ENCODE results near the gene JUND.

JUND gene

DNA sequence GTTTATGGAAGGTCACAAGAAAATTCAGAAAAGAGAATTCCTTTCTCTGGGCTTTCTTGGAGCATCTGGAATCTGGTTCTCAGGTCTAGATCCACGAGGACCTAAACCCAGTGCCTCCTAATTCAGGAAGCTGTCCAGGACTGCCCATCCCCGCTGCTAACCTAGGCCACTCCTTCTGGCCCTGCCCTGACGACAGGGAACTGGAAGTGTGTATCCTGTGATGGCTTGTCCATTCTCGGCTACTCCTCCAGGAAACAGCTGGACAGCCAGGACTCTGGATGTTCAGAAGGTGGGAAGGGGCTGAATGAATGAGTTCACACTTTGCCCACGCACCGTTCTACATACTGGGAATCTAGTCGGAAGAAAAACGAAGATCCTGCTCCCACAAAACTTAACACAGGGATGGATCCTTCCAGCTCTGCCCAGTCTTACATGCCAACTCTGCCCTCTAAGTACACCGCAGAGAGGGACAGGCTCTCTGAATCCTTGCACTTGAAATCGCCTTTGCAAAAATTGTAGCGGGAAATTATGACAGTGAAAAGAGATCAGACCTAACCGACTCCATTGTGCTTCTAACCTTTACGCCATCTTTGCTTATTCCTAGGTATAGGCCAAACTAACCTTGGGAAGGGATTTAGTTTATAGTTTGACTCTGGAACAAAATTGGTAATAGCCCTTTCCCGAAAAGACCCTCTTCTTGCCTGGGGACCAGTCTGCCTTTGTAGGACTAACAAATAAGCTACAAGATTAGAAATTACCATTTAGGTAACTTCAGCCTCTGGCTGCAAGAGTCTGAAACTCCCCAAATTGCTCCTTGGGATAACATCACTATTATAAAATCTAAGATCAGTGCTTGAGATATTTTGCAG is 39.7 kb upstream of the JUND start:
- no peak for TF ChIP-seq RAD21 (IDR thresholded peaks at IDR 0.05; ENCODE audit: low read depth)
- TF ChIP-seq MAX (IDR thresholded peaks at IDR 0.05) = no peak
- TF ChIP-seq, protein P1, sequence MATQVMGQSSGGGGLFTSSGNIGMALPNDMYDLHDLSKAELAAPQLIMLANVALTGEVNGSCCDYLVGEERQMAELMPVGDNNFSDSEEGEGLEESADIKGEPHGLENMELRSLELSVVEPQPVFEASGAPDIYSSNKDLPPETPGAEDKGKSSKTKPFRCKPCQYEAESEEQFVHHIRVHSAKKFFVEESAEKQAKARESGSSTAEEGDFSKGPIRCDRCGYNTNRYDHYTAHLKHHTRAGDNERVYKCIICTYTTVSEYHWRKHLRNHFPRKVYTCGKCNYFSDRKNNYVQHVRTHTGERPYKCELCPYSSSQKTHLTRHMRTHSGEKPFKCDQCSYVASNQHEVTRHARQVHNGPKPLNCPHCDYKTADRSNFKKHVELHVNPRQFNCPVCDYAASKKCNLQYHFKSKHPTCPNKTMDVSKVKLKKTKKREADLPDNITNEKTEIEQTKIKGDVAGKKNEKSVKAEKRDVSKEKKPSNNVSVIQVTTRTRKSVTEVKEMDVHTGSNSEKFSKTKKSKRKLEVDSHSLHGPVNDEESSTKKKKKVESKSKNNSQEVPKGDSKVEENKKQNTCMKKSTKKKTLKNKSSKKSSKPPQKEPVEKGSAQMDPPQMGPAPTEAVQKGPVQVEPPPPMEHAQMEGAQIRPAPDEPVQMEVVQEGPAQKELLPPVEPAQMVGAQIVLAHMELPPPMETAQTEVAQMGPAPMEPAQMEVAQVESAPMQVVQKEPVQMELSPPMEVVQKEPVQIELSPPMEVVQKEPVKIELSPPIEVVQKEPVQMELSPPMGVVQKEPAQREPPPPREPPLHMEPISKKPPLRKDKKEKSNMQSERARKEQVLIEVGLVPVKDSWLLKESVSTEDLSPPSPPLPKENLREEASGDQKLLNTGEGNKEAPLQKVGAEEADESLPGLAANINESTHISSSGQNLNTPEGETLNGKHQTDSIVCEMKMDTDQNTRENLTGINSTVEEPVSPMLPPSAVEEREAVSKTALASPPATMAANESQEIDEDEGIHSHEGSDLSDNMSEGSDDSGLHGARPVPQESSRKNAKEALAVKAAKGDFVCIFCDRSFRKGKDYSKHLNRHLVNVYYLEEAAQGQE (IDR thresholded peaks at IDR 0.05; ENCODE audit: low read depth) = no peak
- no peak for TF ChIP-seq FOXM1 (IDR thresholded peaks at IDR 0.05; ENCODE audit: borderline replicate concordance, low read depth)
- no peak for TF ChIP-seq NFIC (IDR thresholded peaks at IDR 0.05)
- TF ChIP-seq EP300 (IDR thresholded peaks at IDR 0.05; ENCODE audit: borderline replicate concordance) = no peak
- no peak for TF ChIP-seq EGR1 (IDR thresholded peaks at IDR 0.05)
- TF ChIP-seq CREB1 (IDR thresholded peaks at IDR 0.05; ENCODE audit: low read depth) = no peak
- TF ChIP-seq TCF12 (IDR thresholded peaks at IDR 0.05; ENCODE audit: low read depth) = no peak
- no peak for TF ChIP-seq YY1 (IDR thresholded peaks at IDR 0.05; ENCODE audit: low read depth)
- TF ChIP-seq, protein P2, sequence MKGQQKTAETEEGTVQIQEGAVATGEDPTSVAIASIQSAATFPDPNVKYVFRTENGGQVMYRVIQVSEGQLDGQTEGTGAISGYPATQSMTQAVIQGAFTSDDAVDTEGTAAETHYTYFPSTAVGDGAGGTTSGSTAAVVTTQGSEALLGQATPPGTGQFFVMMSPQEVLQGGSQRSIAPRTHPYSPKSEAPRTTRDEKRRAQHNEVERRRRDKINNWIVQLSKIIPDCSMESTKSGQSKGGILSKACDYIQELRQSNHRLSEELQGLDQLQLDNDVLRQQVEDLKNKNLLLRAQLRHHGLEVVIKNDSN (IDR thresholded peaks at IDR 0.05) = no peak
- TF ChIP-seq TAF1 (IDR thresholded peaks at IDR 0.05; ENCODE audit: low read depth) = no peak
- no peak for TF ChIP-seq TEAD4 (IDR thresholded peaks at IDR 0.05)
- TF ChIP-seq ZBTB7A (IDR thresholded peaks at IDR 0.05; ENCODE audit: low read depth) = no peak
- TF ChIP-seq CEBPB (IDR thresholded peaks at IDR 0.05) = no peak

- TF ChIP-seq YY1 (IDR thresholded peaks at IDR 0.05; ENCODE audit: low read depth) (no peak), TAF1 (IDR thresholded peaks at IDR 0.05; ENCODE audit: low read depth) (no peak), ZBTB7A (IDR thresholded peaks at IDR 0.05; ENCODE audit: low read depth) (no peak), CEBPB (IDR thresholded peaks at IDR 0.05) (no peak), MAX (IDR thresholded peaks at IDR 0.05) (no peak), TEAD4 (IDR thresholded peaks at IDR 0.05) (no peak)
- TF ChIP-seq, protein P1 (IDR thresholded peaks at IDR 0.05; ENCODE audit: low read depth) = no peak
- TF ChIP-seq, protein P2 (IDR thresholded peaks at IDR 0.05) = no peak
Measured at GRCh38 chr19:18319591-18320135, 38.2 kb upstream of the JUND start.

DNA sequence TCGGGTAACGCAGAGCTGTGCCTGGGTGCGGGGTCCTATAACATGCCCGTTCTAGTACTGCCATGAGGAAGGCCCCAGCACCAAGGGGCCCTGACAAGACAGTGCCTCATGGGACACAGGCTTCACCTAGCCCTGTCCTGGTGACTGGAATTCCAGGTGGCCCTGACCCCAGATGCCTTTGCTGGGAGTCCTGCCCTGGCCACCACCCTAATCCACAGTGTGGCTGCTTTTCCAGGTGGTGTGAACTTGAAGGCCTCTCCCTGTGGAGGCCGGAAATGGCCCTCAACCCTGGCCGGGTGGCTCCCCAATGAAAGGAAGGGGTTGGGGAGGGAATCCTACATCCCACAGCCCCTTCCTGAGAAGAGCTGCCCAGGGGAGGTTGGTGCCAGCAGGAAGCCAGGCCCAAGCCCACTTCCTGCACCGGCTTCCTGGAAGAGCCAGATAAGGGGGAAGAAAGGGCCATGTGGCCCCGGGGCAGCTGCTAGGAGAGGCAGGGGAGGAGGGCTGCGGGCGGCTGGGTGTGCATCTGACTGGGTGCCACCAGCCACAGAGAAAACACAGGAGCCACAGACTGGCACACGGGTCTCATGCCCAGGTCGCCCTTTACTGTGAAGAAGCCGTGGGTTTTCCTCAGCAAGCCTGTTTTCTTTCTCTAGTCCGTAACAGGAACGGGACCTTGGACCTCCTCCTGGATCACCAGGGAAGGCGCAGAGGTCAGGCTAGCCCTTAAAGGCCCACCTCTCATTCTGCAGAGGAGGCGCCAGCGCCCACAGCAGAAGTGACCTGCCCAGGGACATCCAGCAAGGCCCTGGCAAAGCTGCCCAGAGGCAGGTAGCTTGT is 36.8 kb upstream of the JUND start:
- TF ChIP-seq EGR1 (IDR thresholded peaks at IDR 0.05) = no peak
- TF ChIP-seq, protein P2 (IDR thresholded peaks at IDR 0.05) = no peak
- TF ChIP-seq CREB1 (IDR thresholded peaks at IDR 0.05; ENCODE audit: low read depth) = no peak
- no peak for TF ChIP-seq RAD21 (IDR thresholded peaks at IDR 0.05; ENCODE audit: low read depth)

DNA sequence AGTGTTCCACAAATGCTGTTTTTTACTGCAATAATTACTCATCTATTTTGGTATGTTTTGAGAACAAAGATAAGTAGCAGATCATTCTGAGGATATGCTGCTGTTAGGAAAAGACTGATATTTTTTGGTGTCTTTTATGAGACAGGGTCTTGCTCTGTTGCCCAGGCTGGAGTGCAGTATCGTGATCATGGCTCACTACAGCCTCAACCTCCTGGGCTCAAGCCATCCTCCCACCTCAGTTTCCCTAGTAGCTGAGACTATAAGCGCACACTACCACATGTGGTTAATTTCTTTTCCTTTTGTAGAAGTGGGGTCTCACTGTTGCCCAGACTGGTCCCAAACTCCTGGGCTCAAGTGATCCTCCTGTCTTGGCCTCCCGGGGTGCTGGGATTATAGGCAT is 32.0 kb upstream of the JUND start:
- TF ChIP-seq, protein P1 (IDR thresholded peaks at IDR 0.05; ENCODE audit: low read depth) = no peak
- TF ChIP-seq RAD21 (IDR thresholded peaks at IDR 0.05; ENCODE audit: low read depth) (no peak), CREB1 (IDR thresholded peaks at IDR 0.05; ENCODE audit: low read depth) (no peak), TCF12 (IDR thresholded peaks at IDR 0.05; ENCODE audit: low read depth) (no peak), MAX (IDR thresholded peaks at IDR 0.05) (no peak), FOXM1 (IDR thresholded peaks at IDR 0.05; ENCODE audit: borderline replicate concordance, low read depth) (no peak), CEBPB (IDR thresholded peaks at IDR 0.05) (no peak), YY1 (IDR thresholded peaks at IDR 0.05; ENCODE audit: low read depth) (no peak), ZBTB7A (IDR thresholded peaks at IDR 0.05; ENCODE audit: low read depth) (no peak), TEAD4 (IDR thresholded peaks at IDR 0.05) (no peak), NFIC (IDR thresholded peaks at IDR 0.05) (no peak), TAF1 (IDR thresholded peaks at IDR 0.05; ENCODE audit: low read depth) (no peak), EGR1 (IDR thresholded peaks at IDR 0.05) (no peak), EP300 (IDR thresholded peaks at IDR 0.05; ENCODE audit: borderline replicate concordance) (no peak)
- TF ChIP-seq, protein P2 (IDR thresholded peaks at IDR 0.05) = no peak
